ENCODE results near the gene INF2. TPM values are rescaled to one million over a fixed set of nuclear protein-coding genes. Genes with fewer than 3 reads are reported as not detected.

The INF2 gene
- total RNA-seq, 3 donors from 2014 or later (not counting 1 experiment from before 2014, with no cell fraction given) = 12.7 to 21.9 (median 15.3) TPM

DNA sequence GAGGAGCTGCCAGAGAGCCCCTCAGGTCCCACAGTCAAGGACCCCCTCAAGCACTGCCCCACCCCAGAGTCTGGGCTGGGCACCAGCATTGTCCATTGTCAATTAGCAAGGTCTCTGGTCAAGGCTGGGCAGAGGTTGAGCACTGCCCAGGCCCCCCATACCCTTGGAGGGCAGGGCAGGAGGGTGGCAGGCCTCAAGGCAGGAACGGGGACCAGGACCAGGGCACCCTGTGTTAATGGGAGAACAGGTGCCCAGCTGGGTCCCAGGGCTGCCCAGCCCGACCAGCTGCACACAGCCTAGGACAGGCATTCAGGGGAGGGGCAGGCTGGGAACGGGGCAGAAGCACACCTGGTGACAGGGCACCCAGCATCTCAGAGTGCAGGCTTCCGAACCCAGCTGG, 82.0 kb downstream of the INF2 start:
- peaks cover 0 to 2% of the 10 kb centered on the region in 2 donors for H3K9me3 Mint-ChIP-seq
- H3K9me3 ChIP-seq (ENCODE audit: control insufficient read depth, insufficient read depth, low read length) = no peaks in the 10 kb centered on the region
- DNase-seq = no peak
- H3K4me1 ChIP-seq (ENCODE audit: control insufficient read depth, insufficient read depth, low read length) = peaks cover 8% of the 10 kb centered on the region
- no peaks in the 10 kb centered on the region for H3K36me3 Mint-ChIP-seq
- H3K36me3 ChIP-seq (ENCODE audit: control insufficient read depth, insufficient read depth, low read length) = peaks cover 38% of the 10 kb centered on the region
- no peak overlapping the region for H3K27ac Mint-ChIP-seq
- TF ChIP-seq, protein P1, sequence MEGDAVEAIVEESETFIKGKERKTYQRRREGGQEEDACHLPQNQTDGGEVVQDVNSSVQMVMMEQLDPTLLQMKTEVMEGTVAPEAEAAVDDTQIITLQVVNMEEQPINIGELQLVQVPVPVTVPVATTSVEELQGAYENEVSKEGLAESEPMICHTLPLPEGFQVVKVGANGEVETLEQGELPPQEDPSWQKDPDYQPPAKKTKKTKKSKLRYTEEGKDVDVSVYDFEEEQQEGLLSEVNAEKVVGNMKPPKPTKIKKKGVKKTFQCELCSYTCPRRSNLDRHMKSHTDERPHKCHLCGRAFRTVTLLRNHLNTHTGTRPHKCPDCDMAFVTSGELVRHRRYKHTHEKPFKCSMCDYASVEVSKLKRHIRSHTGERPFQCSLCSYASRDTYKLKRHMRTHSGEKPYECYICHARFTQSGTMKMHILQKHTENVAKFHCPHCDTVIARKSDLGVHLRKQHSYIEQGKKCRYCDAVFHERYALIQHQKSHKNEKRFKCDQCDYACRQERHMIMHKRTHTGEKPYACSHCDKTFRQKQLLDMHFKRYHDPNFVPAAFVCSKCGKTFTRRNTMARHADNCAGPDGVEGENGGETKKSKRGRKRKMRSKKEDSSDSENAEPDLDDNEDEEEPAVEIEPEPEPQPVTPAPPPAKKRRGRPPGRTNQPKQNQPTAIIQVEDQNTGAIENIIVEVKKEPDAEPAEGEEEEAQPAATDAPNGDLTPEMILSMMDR (IDR thresholded peaks at IDR 0.05) = no peak
- no peak overlapping the region for H3K4me3 ChIP-seq (ENCODE audit: low read length)
- no peak for ATAC-seq
- H3K27me3 Mint-ChIP-seq (ENCODE audit: low read depth in 2 of 2) = no peaks in the 10 kb centered on the region
- H3K27ac ChIP-seq (ENCODE audit: low read length) = no peak overlapping the region
- H3K27me3 ChIP-seq (ENCODE audit: control insufficient read depth, insufficient read depth, low read length) = no peaks in the 10 kb centered on the region
- 96% methylated on average over 4 of the region's 4 CpGs for WGBS (ENCODE audit: insufficient coverage)
- intact Hi-C loops (cut with micrococcal nuclease) = no loop called here
- no peaks in the 10 kb centered on the region for H3K4me1 Mint-ChIP-seq
- no peak overlapping the region for H3K4me3 Mint-ChIP-seq

Other genes starting within 250 kb of the INF2 start
- gene C14orf180, start 109.9 kb upstream of the INF2 start, total RNA-seq = not detected
- gene TMEM179, start 84.8 kb upstream of the INF2 start, total RNA-seq = not detected
- gene ADSS1, start 34.6 kb downstream of the INF2 start, total RNA-seq = 1 to 10 TPM; 2.1 to 2.7 (median 2.5) TPM
- gene SIVA1, start 63.5 kb downstream of the INF2 start, total RNA-seq = 10 to 100 TPM; 59.7 to 74.8 (median 59.8) TPM
- gene AKT1, start 106.1 kb downstream of the INF2 start, total RNA-seq = 100 to 1,000 TPM; 152 to 163 (median 153) TPM
- 1 to 10 TPM; 3.6 to 4.5 (median 3.7) TPM for gene ZBTB42, start 111.5 kb downstream of the INF2 start, total RNA-seq
- gene CEP170B, start 175.7 kb downstream of the INF2 start, total RNA-seq = under 1 TPM; 0.24 to 0.72 (median 0.30) TPM
- gene PLD4, start 235.3 kb downstream of the INF2 start, total RNA-seq = 1 to 10 TPM; 1.7 to 7.2 (median 2.9) TPM